HG02840 (cell line): Measurements from ENCODE around the gene FBLN2.

Source experiments
- ATAC-seq: cut with Tn5 transposase; IDR thresholded peaks from one replicate; pipeline ENCODE4 v1.9.1; 2021; ENCODE audit warnings: mild to moderate bottlenecking, moderate library complexity, moderate number of reproducible peaks; ENCODE audit not compliant: unreplicated experiment, low FRiP score

The FBLN2 gene

DNA sequence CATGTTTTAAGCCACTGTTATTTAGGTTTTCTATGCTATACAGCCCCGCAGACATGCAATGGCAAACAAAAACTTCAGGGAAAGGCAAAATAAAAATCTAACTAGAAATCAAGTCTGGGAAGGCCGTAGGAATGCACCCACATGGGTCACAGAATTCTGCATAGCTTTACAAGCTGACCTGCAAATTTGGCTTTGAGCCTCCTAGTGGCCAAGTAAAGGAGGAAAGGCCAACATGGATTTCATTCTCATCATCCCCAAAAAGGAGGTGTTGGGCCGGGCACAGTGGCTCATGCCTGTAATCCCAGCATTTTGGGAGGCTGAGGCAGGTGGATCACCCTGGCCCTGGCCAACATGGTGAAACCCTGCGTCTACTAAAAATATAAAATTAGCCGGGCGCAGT lies 124.3 kb downstream of the FBLN2 start:
- no peak for ATAC-seq

DNA sequence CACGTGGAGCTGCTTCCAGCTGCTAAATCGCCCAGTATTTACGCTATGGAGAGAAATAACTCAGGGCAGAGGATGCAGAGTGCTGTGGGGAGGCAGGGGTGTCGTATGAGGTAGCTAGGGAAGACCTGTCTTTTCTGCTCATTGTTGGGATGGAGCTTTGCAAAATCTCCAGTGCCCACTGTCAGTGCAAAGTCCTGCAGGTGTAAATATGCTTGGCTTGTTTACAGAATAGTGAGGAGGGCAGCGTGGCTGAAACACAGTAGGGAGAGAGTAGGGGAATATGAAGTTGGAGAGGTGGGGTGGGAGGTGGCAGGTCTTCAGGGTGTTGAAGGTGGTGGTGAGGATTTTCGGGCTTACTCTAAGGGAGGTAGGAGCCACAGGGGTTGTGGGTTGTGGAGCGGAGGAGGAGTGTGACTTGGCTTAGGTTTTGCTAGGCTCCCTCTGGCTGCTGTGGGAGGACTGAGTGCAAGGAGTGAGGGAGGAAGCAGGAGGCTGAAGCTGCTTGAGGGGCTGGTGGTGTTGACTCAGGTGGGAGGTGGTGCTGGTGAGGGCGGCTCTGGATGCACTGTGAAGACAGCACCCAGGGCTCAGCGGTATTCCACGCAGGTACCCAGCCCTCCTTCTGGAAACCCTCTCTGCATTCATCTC lies 125.7 kb downstream of the FBLN2 start:
- ATAC-seq: no peak

DNA sequence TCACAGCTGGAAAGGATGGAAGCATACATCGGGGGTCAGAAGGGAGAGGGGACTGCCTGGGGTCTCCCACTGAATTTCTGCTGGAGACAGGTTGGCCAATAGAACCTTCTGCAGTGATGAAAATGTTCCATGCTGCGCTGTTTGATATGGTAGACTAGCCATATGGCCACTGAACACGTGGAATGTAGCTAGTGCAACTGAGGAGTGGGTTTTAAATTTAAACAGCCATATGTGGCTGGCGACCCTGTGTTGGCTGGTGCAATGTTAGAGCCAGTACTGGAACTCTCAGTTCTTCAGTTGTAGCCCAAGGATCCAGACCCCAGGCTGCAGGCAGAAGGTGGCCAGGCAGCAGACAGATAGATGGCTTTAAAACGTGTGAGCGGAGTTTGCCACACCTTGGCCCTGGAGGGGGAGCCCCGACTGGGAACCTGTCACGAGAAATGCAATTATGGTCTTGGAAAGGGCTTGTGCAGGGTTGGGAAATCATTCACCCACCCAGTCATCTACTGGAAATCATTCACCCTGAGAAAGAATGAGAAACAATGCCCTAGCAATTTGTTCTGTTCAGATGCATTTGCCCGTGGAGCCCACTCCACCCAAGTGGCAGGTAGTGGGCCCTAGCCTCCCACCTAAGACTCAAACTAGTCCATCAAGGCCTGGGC lies 127.6 kb downstream of the FBLN2 start:
- no peak for ATAC-seq

DNA sequence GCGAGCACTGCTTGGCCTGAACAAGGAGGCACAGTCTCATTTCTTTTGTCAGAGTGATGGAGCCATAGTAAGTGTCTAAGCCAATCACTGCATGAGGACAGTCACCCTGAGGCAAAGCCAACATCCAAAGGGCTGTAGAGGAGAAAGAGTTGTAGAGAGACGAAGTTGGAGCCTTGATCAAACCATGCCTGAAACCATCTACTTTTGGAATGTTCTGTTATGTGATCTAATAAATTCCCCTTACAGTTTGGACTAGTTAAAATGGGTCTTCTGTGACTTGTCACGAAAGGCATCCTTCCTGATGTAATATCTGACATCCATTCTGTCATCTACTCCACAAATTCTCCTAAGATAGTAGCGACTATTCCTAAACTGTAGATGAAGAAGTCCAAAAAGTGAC lies 128.3 kb downstream of the FBLN2 start:
- ATAC-seq: no peak

GRCh38 chr3:13681931-13682330 lies 133.0 kb downstream of the FBLN2 start:
- no peak for ATAC-seq

- no peak for ATAC-seq
Measured at GRCh38 chr3:13682331-13683013, 133.5 kb downstream of the FBLN2 start.

DNA sequence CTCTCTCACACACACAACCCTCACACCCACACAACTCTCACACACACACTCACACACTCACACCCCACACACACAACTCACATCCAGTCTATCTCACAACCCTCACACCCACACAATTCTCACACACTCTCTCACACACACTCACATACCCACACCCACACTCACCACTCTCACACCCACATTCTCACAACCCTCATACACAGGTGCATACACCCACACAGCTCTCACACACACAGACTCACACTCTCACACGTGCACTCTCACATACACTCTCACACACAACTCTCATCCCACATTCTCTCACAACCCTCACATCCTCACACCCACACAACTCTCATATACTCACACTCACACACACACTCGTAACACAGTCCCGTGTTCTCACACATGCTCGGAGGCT lies 134.4 kb downstream of the FBLN2 start:
- no peak for ATAC-seq

DNA sequence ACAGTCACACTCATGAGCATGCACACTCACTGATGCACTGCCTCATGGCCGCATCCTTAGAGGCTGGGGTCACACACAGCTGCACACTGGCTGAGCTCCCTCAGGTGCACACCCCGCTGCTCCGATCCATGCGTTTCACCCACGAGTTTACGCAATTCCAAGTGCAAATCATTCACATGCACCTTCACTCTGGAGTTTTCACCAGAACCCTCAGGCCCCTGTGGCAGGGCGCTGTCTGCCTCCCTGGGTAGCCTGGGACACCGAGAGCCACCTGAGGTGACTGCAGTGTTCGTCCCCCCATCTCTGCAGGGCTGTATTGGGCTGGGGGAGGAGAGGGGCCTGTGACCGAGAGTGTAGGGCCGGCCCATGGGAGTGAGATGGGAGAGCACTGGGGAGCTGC lies 134.8 kb downstream of the FBLN2 start:
- no peak for ATAC-seq

DNA sequence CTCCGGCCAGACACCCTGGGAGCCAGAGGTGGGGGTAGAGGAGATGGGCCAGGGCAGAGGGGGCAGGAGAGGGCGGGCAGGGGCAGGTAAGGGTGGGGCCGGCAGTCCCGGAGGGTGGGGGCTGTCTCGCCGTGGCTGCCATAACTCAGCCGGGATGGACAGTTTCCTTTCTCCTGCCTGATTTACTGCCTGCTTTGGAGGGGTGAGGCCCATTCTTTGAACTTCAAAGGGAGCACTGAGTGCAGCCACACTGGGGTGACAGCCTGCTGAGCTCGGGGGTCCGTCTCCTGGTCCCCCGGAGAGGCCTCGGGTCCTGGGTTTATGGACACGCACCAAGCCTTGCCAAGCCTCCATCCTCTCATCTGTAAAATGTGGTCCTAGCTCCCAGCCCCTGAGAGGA lies 135.4 kb downstream of the FBLN2 start:
- no peak for ATAC-seq

DNA sequence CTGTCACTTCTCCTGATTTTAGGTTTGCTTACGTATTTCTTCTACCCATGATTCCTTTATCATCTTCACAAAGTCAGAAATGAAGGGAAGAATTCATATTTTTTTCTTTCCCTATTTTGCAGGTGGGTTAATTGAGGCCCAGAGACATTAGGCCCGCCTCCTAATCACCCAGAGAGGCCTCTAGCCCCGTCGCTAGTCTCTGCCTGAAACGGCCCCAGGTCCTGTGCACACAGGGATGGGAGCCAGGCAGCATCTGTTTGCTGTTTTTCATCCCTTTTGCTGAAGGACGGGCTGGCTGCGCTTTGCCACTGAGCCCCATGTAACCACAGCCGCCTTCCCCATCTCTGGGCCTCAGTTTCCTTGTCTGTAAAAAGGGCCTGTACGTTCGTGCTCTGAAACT lies 135.9 kb downstream of the FBLN2 start:
- no peak for ATAC-seq

DNA sequence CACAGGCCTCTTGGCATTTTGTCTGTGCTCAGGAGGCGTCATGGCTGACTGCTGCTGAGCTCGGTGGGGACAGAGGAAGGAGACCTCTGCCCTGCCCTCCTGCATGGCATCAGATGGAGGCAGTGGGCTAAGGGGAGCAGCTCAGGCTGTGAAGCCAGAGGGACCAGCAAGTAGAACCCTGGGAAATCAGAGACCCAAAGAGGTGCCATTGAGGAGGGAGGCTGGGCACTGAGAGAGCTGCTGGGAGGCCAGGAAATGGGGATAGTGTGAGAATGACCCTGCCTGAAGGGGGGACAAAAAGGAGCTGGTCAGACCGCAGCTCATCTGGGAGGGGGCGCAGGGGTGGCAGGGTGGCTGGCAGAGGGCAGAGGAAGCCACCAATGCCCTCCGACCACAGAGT lies 136.8 kb downstream of the FBLN2 start:
- ATAC-seq: no peak

DNA sequence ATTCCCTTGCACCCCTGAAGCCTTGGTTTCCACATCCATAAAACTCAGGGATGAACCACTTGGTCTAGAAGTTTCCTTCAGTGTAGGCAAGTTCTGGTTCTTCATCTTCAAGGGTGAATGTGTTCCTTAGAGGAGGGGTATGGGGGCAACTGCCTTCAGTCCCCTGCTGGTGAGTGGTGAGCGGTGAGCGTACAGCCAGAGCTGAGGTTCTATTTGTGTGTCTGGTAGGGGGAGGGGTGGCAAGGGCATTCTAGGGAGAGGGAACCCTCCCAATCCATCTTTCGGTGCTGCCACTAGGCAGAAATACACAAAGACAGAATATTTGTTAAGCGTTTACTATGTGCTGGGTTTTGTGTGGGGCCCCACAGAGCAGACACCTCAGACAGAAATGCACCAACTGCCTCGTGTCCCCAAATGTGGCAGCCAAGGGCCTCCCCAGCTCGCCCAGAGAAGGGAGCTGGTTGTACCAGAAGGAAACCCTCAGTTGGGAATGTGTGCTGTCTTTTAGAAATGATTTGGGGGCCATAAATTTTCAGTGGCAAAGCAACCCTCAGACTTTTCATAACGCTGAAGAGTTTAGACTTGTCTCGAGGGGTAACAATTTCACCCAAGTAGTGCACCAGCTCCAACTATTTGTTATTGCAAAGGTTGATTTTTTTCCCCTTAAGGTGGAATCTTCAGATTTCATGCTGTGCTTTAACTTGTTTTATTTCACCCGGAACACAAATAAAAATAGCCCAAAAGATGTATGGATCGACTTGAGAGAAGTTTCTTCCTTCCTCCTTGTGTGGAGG lies 137.6 kb downstream of the FBLN2 start:
- no peak for ATAC-seq

GRCh38 chr3:13687517-13687943 lies 138.6 kb downstream of the FBLN2 start:
- no peak for ATAC-seq
